Activated T-helper 2 cell treated with anti-CD3 and anti-CD28 coated beads, Interferon-gamma antibody, Interleukin-2, Interleukin-4, amounts not matched to agents 10 μg/mL and 5 μg/mL and 100 μg/mL, durations not matched to agents 14 hours and 24 hours and 36 hours (primary cell): Measurements from ENCODE around the gene PPM1F. TPM values are rescaled to one million over a fixed set of nuclear protein-coding genes. Genes with fewer than 3 reads are reported as not detected.
"Not testable (repeated sequence)": the region's sequence is repeated elsewhere in the genome, so short reads cannot be mapped to it uniquely, and the experiment has no call there.

Experiments used
- DNase-seq: peaks from one replicate; pipeline ENCODE4 v3.0.0; 2021; ENCODE audit warnings: low spot score
- H3K27ac Mint-ChIP-seq: one replicate; pipeline ENCODE4 v1.8.0; 2021; ENCODE audit warnings: mixed read lengths
- H3K27me3 Mint-ChIP-seq: one replicate; pipeline ENCODE4 v1.8.0; 2021; ENCODE audit warnings: low read depth, mixed read lengths
- H3K36me3 Mint-ChIP-seq: one replicate; pipeline ENCODE4 v1.8.0; 2021; ENCODE audit warnings: low read depth, mixed read lengths
- H3K4me1 Mint-ChIP-seq: one replicate; pipeline ENCODE4 v1.8.0; 2021; ENCODE audit warnings: low read depth, mixed read lengths
- H3K4me3 Mint-ChIP-seq: one replicate; pipeline ENCODE4 v1.8.0; 2021; ENCODE audit warnings: low read depth, mild to moderate bottlenecking, moderate library complexity, mixed read lengths
- H3K9me3 Mint-ChIP-seq: one replicate; pipeline ENCODE4 v1.8.0; 2021; ENCODE audit warnings: mixed read lengths
- intact Hi-C: fragments of 100-400 bp; cut with micrococcal nuclease; formaldehyde crosslinking; loops from one replicate; pipeline ENCODE4 v1.15.1; 2023
- total RNA-seq: library from RNA; stranded (reverse); gene quantifications from 2 replicates; pipeline ENCODE4 v1.2.3, GENCODE V29; 2022

PPM1F gene
- total RNA-seq, 1 donor from 2014 or later, result 26.4 TPM

GRCh38 chr22:21887841-21888240 is 64.8 kb downstream of the PPM1F start:
- intact Hi-C loops, result no loop called here
- H3K36me3 Mint-ChIP-seq, result no peaks in the 10 kb centered on the region
- H3K4me1 Mint-ChIP-seq, result no peaks in the 10 kb centered on the region
- H3K9me3 Mint-ChIP-seq, result no peaks in the 10 kb centered on the region
- H3K27ac Mint-ChIP-seq, result no peak overlapping the region
- H3K4me3 Mint-ChIP-seq, result no peak overlapping the region
- DNase-seq, result no peak
- H3K27me3 Mint-ChIP-seq, result peaks cover 2% of the 10 kb centered on the region

- DNase-seq, H3K4me1 Mint-ChIP-seq, intact Hi-C loops, H3K4me3 Mint-ChIP-seq, H3K9me3 Mint-ChIP-seq, H3K27ac Mint-ChIP-seq, H3K36me3 Mint-ChIP-seq, H3K27me3 Mint-ChIP-seq: not testable (repeated sequence)
Observed at GRCh38 chr22:21883930-21884329, 68.7 kb downstream of the PPM1F start.

GRCh38 chr22:21882754-21883333 is 69.8 kb downstream of the PPM1F start:
- H3K4me1 Mint-ChIP-seq, H3K27ac Mint-ChIP-seq, H3K4me3 Mint-ChIP-seq, H3K36me3 Mint-ChIP-seq, DNase-seq, intact Hi-C loops, H3K27me3 Mint-ChIP-seq, H3K9me3 Mint-ChIP-seq: not testable (repeated sequence)

GRCh38 chr22:21881841-21882753 is 70.6 kb downstream of the PPM1F start:
- Mint-ChIP-seq H3K36me3 (no peaks in the 10 kb centered on the region), H3K4me3 (no peak overlapping the region), H3K9me3 (no peaks in the 10 kb centered on the region), H3K27ac (no peak overlapping the region), H3K27me3 (no peaks in the 10 kb centered on the region), H3K4me1 (peaks cover 1% of the 10 kb centered on the region)
- DNase-seq, result no peak
- intact Hi-C loops, result no loop called here

- Mint-ChIP-seq H3K4me1 (peaks cover 18% of the 10 kb centered on the region), H3K4me3 (peak overlapping the region; percentile 28), H3K27me3 (peaks cover 6% of the 10 kb centered on the region), H3K27ac (peak overlapping the region; percentile 87), H3K36me3 (no peaks in the 10 kb centered on the region), H3K9me3 (no peaks in the 10 kb centered on the region)
- peak; percentile 14 for DNase-seq
- intact Hi-C loops, result loop anchor here (1.0 to 2.0 kb wide), 3 partner anchors 8 to 60 kb away; no protein-coding TSS in a partner anchor
Observed at GRCh38 chr22:21876486-21877176, 76.0 kb downstream of the PPM1F start.

- H3K9me3 Mint-ChIP-seq, H3K4me3 Mint-ChIP-seq, intact Hi-C loops, DNase-seq, H3K36me3 Mint-ChIP-seq, H3K27ac Mint-ChIP-seq: not testable (repeated sequence)
- Mint-ChIP-seq H3K4me1 (peaks cover 18% of the 10 kb centered on the region), H3K27me3 (peaks cover 11% of the 10 kb centered on the region)
Observed at GRCh38 chr22:21874953-21875352, 77.7 kb downstream of the PPM1F start.

- H3K36me3 Mint-ChIP-seq, result no peaks in the 10 kb centered on the region
Observed at GRCh38 chr22:21873619-21874018, 79.0 kb downstream of the PPM1F start.

GRCh38 chr22:21872741-21873140 is 79.9 kb downstream of the PPM1F start:
- DNase-seq, H3K27ac Mint-ChIP-seq, H3K9me3 Mint-ChIP-seq, H3K36me3 Mint-ChIP-seq, H3K4me3 Mint-ChIP-seq, intact Hi-C loops: not testable (repeated sequence)
- Mint-ChIP-seq H3K27me3 (peaks cover 13% of the 10 kb centered on the region), H3K4me1 (peaks cover 27% of the 10 kb centered on the region)

More at GRCh38 chr22:21873619-21874018, 79.0 kb downstream of the PPM1F start:
- no peaks in the 10 kb centered on the region for H3K9me3 Mint-ChIP-seq
- no peak overlapping the region for H3K27ac Mint-ChIP-seq
- intact Hi-C loops, result no loop called here
- DNase-seq, result no peak
- H3K4me1 Mint-ChIP-seq, result peaks cover 20% of the 10 kb centered on the region
- peaks cover 11% of the 10 kb centered on the region for H3K27me3 Mint-ChIP-seq
- H3K4me3 Mint-ChIP-seq, result no peak overlapping the region

Other genes starting within 250 kb of the PPM1F start
- 1.5 and 1.9 TPM in 2 replicates for gene YPEL1, start 217.1 kb downstream of the PPM1F start, total RNA-seq
- gene MAPK1, start 85.2 kb downstream of the PPM1F start, total RNA-seq, result 150 and 153 TPM in 2 replicates
- 40.9 and 46.7 TPM in 2 replicates for gene TOP3B, start 29.9 kb upstream of the PPM1F start, total RNA-seq